ENCODE results near the gene MYO3B. TPM values are rescaled to one million over a fixed set of nuclear protein-coding genes. Genes with fewer than 3 reads are reported as not detected.
A peak's percentile ranks its signal among the peaks of the same experiment; 100 is the strongest.

The MYO3B gene
- total RNA-seq, 1 donor from 2014 or later: 9.1 TPM

- TF ChIP-seq CTCF (IDR thresholded peaks at IDR 0.05; ENCODE audit: unreplicated experiment): no peak
- no peak for DNase-seq (ENCODE audit: low spot score in 2 of 2, unreplicated experiment in 2 of 2)
- no peaks in the 10 kb centered on the region for H3K9me3 Mint-ChIP-seq
- peak overlapping the region; percentile 72 for H3K27ac Mint-ChIP-seq
- no peaks in the 10 kb centered on the region for H3K36me3 Mint-ChIP-seq
- H3K27me3 Mint-ChIP-seq (ENCODE audit: low read depth): no peaks in the 10 kb centered on the region
- no peak overlapping the region for H3K4me3 Mint-ChIP-seq
- H3K4me1 Mint-ChIP-seq: peaks cover 52% of the 10 kb centered on the region
These were observed 1.7 kb upstream of the MYO3B start for GRCh38 chr2:170176212-170176611.

GRCh38 chr2:170180031-170180566 is 2.2 kb downstream of the MYO3B start:
- H3K27me3 Mint-ChIP-seq (ENCODE audit: low read depth): no peaks in the 10 kb centered on the region
- H3K36me3 Mint-ChIP-seq: peaks cover 6% of the 10 kb centered on the region
- DNase-seq (ENCODE audit: low spot score in 2 of 2, unreplicated experiment in 2 of 2): no peak
- H3K4me3 Mint-ChIP-seq: peak overlapping the region; percentile 40
- peaks cover 11% of the 10 kb centered on the region for H3K9me3 Mint-ChIP-seq
- TF ChIP-seq CTCF (IDR thresholded peaks at IDR 0.05; ENCODE audit: unreplicated experiment): no peak
- peak overlapping the region; percentile 90 for H3K27ac Mint-ChIP-seq
- peaks cover 57% of the 10 kb centered on the region for H3K4me1 Mint-ChIP-seq

GRCh38 chr2:170181602-170182001 is 3.7 kb downstream of the MYO3B start:
- no peaks in the 10 kb centered on the region for H3K27me3 Mint-ChIP-seq (ENCODE audit: low read depth)
- TF ChIP-seq CTCF (IDR thresholded peaks at IDR 0.05; ENCODE audit: unreplicated experiment): no peak
- peaks cover 22% of the 10 kb centered on the region for H3K36me3 Mint-ChIP-seq
- H3K9me3 Mint-ChIP-seq: peaks cover 23% of the 10 kb centered on the region
- H3K27ac Mint-ChIP-seq: peak overlapping the region; percentile 59
- peak overlapping the region; percentile 41 for H3K4me3 Mint-ChIP-seq
- H3K4me1 Mint-ChIP-seq: peaks cover 42% of the 10 kb centered on the region
- DNase-seq (ENCODE audit: low spot score in 2 of 2, unreplicated experiment in 2 of 2): no peak

- Mint-ChIP-seq H3K4me1 (peaks cover 12% of the 10 kb centered on the region), H3K36me3 (peaks cover 47% of the 10 kb centered on the region), H3K27ac (no peak overlapping the region), H3K4me3 (no peak overlapping the region), H3K9me3 (peaks cover 55% of the 10 kb centered on the region), H3K27me3 (ENCODE audit: low read depth) (no peaks in the 10 kb centered on the region)
- DNase-seq (ENCODE audit: low spot score in 2 of 2, unreplicated experiment in 2 of 2): no peak
- no peak for TF ChIP-seq CTCF (IDR thresholded peaks at IDR 0.05; ENCODE audit: unreplicated experiment)
These were observed 7.4 kb downstream of the MYO3B start for GRCh38 chr2:170185319-170185718.

- no peaks in the 10 kb centered on the region for H3K4me1 Mint-ChIP-seq
- peaks cover 49% of the 10 kb centered on the region for H3K36me3 Mint-ChIP-seq
- H3K4me3 Mint-ChIP-seq: no peak overlapping the region
- no peak for DNase-seq (ENCODE audit: low spot score in 2 of 2, unreplicated experiment in 2 of 2)
- no peak overlapping the region for H3K27ac Mint-ChIP-seq
- peaks cover 54% of the 10 kb centered on the region for H3K9me3 Mint-ChIP-seq
- TF ChIP-seq CTCF (IDR thresholded peaks at IDR 0.05; ENCODE audit: unreplicated experiment): no peak
- H3K27me3 Mint-ChIP-seq (ENCODE audit: low read depth): no peaks in the 10 kb centered on the region
These were observed 11.8 kb downstream of the MYO3B start for GRCh38 chr2:170189757-170190156.

GRCh38 chr2:170190172-170190571 is 12.2 kb downstream of the MYO3B start:
- Mint-ChIP-seq H3K27ac (no peak overlapping the region), H3K9me3 (peaks cover 50% of the 10 kb centered on the region), H3K4me1 (no peaks in the 10 kb centered on the region), H3K4me3 (no peak overlapping the region), H3K27me3 (ENCODE audit: low read depth) (no peaks in the 10 kb centered on the region), H3K36me3 (peaks cover 46% of the 10 kb centered on the region)
- DNase-seq (ENCODE audit: low spot score in 2 of 2, unreplicated experiment in 2 of 2): no peak
- no peak for TF ChIP-seq CTCF (IDR thresholded peaks at IDR 0.05; ENCODE audit: unreplicated experiment)
